DMS114 treated with DMSO at 0.1 percent for 48 hours (cell line): ENCODE measurements around the gene MPND.
"Not testable (repeated sequence)": the region's sequence is repeated elsewhere in the genome, so short reads cannot be mapped to it uniquely, and the experiment has no call there.

Source experiments
- DNase-seq: peaks from one replicate; lab custom pipeline; 2025; ENCODE audit not compliant: unreplicated experiment; lab: John Stamatoyannopoulos, UW

MPND gene

DNA sequence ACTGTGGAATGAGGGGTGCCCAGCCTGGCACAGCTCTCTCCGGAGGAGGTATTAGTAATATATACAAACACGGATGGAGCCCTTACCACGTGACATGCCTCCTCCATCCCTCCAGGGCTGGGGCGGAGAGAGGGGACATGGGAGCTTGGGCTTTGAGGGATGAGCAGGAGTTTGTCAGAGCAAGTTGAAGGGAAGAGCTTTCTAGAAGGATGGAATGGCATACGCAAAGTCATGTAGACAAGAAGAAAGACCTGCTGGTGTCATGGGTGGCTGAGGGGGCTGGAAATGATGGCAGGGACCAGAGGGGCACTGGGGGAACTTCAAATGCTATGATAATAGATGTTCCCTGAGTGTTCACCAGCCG is 2.6 kb downstream of the MPND start:
- DNase-seq, result no peak

DNA sequence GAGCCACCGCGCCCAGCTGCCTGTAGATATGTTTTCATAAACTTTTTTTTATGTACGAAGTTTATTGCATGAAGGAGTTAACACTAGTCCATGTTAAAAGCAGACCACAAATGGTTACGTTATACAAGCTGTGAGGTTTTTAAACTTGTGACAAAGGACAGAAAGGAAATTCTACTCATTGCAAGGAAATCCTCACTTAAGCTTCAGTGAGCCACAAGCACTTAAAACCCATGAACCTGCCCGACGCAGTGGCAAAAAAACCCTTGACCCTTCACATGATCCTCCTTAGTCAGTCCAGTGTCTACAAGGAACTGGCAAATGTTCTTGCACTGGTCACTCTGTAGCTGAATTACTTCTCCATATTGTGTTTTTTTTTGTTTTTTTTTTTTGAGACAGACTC is 4.2 kb downstream of the MPND start:
- DNase-seq, result no peak

DNA sequence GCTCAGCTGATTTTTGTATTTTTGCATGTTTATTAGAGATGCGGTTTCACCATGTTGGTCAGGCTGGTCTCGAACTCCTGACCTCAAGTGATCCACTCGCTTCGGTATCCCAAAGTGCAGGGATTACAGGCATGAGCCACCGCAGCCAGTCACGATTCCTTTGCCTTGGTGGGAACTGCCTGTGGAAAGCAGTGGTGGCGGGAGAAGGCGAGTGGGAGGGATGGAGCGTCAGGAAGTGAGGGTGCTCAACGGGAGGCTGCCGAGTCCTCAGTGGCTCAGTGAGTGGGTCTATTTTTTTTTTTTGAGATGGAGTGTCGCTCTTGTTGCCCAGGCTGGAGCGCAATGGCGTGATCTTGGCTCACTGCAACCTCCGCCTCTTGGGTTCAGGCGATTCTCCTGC is 5.9 kb downstream of the MPND start:
- DNase-seq, result not testable (repeated sequence)

DNA sequence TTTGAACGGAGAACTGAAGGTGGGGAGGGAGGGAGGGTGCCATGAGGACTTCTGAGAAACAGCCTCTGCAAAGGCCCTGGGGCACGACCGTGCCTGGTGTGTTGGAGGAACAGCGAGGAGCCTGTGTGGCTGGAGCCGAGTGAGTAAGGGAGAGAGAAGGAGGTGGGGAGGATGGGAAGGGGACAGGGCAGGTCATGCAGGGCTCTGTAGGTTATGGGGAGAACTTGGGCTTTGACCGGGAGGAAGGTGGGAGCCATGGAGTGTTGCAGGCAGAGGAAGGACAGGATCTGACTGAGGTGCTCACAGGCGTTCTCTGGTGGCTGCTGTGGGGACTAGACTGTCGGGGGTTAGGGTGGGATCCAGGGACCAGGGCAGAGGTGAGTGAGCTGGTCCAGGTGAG is 6.7 kb downstream of the MPND start:
- no peak for DNase-seq

DNA sequence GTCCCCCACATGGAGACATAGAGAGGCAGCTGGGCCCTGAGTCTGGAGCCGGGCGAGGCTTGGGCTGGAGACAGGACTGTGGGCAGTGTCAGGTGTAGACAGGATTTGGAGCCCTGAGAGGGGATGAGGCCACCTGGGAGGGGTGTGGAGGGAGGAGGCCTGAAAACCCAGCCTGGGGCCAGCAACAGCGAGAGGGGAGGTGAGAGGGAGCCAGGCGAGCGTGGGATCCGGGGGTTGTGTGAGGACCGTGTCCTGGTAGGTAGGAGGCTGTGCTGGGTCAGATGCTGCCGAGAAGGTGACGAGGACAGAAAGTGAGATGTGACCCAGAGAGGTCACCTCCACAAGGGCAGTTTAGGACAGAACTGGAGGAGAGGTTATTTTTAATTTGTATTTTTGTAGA is 7.4 kb downstream of the MPND start:
- DNase-seq, result no peak

DNA sequence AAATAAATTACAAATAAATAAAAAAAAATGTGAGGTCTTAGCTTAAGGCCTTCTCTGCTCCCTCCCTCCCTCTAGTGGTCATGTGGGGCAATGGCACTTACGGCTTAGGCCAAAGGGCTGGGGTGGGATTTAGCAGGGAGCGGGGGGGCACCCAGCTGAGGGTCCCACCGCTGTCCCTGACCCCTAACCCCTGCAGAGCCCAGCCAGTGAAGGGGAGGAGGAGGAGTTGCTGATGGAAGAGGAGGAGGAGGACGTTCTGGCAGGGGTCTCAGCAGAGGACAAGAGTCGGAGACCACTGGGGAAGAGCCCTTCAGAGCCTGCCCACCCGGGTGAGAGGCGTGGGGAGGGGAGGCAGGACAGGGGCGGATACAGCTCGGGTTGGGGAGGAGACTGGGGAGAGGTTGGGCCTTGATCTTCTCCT is 9.3 kb downstream of the MPND start:
- peak; percentile 20 for DNase-seq

DNA sequence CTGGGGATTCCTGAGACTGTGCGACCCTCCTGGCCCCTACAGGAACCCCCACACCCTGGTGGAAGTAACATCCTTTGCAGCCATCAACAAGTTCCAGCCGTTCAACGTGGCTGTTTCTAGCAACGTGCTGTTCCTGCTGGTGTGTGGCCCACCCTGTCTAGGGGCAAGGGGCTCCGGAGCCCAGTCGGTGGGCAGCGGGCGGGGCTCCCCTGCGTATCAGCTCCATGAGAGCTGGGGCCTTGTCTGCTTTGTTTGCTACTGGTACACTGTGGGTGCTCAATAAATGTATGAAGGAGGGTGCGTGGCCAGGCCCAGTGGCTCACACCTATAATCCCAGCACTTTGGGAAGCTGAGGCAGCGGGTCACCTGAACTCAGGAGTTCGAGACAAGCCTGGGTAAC is 10.9 kb downstream of the MPND start:
- no peak for DNase-seq

DNA sequence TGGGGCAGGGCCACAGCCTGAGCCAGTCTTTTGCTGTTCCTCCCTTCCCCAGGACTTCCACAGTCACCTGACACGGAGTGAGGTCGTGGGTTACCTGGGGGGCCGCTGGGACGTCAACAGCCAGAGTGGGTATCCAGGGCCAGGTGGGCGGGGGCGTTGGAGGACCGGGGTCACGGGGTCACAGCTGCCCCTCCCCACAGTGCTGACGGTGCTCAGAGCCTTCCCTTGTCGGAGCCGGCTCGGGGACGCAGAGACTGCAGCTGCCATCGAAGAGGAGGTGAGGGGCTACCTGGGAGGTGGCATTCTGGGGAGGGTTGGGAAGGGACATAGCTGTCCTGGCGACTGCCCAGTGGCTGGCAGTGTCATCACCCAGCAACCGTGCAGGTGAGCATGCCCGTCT is 11.5 kb downstream of the MPND start:
- DNase-seq, result no peak

DNA sequence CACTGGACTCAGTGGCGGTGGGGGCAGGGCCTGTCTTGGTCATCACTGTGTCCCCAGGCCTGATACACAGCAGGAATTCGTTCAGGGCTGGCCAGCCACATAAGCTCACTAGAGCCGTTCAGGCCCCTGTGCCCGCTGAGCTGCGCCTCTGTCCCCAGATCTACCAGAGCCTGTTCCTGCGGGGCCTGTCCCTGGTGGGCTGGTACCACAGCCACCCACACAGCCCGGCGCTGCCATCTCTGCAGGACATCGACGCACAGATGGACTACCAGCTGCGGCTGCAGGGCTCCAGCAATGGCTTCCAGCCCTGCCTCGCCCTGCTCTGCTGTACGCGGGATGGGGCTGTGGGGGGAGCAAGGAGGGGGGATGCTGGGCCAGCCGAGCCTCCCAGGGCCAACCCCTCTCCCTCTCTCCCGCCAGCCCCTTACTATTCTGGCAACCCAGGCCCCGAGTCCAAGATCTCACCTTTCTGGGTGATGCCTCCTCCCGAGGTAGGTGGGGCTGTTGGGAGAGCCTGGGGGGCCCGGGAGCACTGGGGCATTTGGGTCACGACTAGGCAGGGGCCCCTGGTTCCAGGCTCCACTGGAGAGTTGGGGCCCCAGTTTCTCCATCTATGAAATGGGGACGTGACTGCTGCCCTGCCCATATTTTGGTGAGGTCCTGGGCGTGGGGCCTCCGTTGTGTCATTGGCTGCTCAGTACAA is 13.9 kb downstream of the MPND start:
- DNase-seq, result no peak

DNA sequence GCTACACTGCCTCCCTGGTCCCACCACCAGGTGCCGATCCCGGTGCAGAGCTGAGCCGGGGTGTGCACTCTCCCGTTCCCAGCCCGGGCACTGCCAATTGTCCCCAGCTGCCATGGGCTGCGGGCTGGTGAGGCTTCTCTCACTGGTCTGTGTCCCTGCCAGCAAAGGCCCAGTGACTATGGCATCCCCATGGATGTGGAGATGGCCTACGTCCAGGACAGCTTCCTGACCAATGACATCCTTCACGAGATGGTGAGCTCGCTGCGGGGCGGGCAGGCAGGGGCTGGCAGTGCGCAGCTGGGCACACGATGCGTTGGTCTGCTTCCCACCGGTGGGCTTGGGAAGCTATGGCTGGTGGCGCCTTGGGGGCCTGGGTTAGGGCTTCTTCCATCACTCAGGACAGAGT is 14.6 kb downstream of the MPND start:
- no peak for DNase-seq

DNA sequence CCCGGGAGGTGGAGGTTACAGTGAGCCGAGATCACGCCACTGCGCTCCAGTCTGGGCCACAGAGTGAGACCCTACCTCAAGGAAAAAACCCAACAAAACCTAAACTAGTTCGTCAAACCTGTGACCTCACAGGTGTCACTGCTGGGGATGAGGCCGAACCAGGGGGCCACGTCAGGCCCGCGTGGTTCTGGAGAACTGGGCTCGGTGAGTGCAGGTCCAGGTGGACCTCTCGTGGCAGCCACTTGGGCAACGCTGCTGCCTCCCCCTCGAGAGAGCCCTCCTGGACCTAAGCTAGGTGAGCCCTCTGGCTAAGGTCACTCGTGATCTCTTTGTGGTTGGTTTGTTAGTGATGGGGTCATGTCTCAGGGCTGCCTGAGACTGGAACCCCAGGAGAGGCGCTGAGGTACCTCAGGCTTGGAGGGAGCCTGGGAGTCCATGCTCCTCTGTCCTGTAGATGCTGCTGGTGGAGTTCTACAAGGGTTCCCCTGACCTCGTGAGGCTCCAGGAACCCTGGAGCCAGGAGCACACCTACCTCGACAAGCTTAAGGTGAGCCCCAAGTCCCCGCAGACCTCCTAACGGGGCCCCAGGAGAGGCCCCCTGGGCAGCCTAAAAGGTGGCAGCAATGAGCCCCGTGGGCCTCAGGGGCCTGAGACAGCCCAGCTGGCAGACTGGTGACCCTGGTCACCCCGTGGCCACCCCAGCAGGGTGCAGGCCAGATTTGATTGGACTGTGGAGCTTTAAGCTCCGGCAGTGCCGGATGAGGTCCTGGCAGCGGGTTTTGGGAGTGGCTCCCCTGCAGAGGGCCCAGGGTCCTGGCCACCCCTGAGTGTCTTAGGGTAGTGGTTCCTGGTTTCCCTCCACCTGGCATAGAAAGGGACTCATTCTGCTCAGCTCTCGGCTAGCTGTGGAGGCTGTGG is 15.6 kb downstream of the MPND start:
- DNase-seq, result no peak

DNA sequence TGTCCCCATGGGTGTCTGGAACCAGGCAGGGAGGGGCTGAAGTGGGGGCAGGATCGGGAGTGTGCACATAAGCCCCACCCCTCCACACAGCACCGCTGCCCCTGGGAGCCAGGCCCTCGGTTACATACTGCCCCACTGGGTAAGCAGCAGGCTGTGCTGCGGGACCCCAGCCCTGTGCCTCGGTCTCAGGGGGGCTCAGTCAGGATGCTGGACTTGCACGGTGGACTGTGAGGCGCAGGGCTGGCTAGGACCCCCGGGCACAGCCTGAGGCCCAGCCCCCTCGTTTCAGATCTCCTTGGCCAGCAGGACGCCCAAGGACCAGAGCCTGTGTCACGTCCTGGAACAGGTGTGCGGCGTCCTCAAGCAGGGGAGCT is 16.3 kb downstream of the MPND start:
- DNase-seq, result no peak

DNA sequence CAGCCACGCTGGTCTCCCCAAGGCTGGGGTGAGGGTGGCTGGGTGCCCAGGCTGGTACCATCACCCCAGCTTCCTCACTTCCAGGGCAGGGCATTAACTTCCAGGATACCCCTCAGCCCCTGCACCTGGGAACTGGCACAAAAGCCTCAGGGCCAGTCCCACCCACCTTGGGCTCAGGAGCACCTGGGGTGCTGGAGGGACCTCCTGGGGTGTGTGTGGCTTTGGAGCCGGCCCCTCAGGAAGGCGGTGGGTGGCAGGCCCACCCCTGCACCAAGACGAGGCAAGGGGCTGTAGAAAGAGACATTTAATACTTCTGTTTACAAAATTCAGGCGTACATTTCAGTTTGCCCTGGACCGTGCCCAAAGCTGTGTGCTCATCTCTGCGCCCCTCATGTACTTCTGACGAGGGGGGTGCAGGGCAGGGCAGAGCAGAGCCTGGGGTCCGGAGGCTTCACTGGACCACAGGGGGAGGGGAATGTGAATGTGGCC is 16.8 kb downstream of the MPND start:
- no peak for DNase-seq

DNA sequence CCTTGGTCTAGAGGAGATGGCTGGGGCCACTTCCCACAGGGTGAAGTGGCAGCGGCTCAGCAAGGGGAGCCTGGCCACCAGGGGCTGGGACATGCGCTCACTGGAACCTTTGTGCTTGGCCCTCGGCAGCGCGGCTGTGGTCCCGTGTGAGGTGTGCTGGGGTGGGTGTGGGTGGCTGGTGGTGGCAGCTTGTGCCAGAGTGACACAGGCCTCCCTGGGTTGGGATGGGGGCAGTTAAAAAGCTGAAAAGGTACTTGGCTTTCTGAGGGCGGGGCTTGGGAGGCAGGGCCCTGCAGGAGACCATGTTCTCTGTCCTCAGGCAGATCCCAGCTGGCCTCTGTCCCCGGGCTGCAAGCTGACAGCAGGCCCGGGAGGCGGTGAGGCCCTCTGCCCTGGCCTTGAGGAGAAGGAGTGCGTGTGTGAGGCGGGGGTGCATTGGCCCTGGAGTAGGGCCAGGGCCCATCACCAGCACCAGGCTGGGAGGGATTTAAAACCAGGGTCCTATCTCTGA is 17.3 kb downstream of the MPND start:
- no peak for DNase-seq

DNA sequence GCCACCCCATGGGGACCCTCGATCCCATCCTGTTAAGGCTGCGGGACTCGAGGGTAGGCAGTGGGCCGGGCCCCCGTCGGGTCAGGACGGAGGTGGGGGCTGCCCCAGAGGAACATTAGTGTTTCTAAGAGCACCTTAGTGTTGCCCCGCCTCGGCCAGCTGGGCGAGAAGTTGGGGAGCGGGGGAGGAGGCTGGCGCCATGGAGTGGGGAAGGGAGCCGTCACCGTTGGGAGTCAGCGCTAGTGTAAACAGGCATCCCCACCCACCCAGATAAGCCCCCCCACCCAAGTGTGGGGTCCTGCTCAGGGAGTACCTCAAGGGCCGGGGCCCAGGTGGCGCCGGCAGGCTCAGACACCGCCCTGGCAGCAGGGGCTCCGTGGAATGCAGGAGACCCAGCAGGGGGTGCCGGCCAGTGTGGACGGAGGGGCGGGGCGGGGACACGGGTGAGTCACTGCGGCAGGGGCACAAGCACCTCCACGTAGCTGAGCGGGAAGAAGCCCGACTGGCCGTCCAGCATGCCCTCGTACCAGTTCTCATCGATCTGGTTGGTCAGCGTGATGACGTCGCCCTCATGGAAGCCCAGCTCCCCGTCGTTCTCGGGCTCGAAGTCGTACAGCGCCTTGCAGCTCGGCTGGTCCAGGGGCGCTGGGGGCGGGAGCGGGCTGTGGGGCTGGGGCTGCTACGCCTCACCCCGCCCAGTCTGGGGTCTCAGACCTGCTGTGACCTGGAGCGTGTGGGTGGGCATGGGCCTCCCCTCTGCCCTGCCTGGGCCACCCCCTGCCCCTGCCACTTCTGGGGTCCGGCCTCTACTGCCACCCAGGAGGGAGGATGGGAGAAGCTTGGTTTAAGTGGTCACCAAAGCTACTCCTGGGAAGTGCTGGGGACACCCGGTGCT is 18.0 kb downstream of the MPND start:
- DNase-seq, result no peak

DNA sequence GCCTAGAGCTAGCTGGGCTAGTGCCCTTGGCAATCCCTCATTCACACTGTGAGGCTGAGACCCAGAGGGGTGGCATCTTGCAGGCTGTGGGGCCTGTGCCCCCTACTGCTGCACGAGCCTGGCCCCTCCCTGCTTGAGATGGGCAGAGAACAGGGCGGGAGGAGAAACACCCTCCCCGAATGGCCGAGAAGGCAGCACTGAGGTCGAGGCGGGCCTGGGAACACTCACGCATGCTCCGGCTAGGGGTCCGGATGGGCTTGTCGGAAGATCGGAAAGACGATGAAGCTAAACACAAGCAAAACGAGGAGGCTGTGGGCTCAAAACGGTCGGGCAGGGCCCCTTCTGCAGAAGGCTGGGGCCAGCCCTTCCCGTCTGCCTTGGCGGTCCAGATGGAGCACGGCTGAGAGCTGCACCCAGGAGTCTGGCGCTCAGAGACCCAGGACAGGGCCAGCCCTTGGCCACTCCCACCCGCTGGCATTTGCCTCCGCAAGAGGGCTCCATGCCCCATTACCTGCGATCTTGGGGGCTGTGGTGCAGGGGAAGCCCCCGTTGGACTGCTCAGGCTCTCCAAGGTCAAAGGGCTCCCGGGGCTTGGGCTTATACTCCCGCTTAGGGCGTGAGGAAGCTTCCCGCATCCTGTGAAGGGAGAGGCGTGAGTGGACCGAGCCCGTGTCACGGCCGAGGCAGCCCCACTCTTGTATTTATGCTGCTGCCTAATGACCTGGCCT is 18.9 kb downstream of the MPND start:
- DNase-seq, result no peak

DNA sequence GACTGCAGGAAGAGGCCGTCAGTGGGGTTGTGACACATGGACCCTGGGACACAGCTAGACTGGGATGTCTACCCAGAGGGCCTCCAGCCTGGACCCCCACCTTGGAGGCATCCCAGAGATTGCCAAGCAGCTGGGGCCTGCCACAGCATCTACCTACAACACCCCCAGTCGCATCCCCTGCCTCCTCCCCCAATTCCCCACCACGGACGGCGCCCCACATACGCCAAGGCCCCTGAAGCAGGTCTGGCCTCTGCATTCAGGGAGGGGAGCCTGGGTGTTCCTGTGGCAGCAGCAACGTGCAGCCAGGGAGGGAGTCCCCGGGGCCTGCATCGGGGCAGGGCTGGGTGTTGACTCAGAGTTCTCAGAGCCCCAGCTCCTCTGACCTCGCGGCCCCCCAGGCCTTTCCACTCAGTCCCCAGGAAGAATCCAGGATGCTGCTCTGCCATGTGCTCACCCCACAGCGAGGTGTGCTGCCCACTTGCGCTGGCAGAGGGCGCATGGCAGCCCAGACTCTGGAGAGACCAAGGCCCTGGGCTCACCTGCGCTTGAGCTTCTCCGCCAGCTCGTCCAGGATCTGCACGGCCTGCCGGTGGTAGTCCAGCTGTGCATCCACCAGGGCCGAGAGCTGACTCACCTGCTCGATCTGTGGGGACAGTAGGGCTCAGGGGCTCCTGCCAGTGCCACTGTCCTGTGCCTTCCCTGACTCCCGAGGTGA is 19.6 kb downstream of the MPND start:
- DNase-seq, result no peak

DNA sequence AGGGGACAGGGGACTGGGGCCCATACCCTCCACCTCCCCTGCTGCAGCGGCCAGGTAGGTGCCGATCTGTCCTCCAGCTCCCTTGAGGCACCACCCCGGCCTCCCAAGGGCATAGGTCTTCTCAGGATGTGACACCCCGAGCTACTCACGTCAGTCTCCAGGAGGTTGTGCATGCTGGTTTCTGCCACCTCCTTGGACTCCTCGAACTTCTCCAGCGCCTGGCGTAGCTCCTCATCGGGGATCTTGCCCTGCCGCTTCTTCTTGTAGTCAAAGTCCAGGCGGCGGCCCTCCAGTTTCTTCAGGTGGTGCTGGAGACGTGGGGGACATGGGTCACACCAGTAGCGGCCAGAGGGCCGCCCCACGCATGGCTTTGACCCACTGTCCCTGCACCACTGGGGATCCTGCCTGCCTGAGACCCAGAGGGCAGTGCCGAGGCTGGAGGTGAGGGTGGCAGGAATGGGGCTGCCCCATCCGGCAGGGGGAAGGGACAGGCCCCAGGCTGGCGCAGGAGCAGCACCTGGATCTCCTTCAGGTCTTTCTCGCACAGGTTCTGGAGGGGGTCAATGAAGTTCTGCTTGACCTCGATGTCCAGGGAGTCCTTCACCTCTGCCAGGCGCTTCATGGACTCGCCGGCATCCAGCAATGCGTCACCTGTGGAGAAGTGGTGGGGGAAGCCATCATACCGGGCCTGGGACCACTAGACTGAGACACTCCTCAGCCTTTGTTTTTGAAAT is 20.4 kb downstream of the MPND start:
- no peak for DNase-seq

DNA sequence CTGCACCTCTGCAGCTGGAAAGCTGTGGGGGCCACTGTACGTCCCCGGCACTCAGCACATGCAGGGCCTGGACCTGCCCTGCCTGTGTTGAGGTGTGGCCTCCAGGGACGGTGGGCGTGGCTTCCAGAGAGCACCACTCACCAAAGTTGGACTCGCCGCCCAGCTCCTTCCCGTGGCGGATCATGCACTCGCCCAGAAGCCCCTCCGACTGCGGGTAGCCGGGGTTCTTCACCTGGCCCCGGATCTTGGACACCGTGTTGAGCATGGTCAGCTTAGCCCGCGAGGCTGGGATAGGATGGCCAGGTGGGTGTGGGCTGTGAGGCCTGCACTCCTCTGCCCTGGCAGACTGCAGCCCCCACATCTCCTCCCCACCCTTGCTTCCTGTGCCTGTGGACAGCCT is 22.0 kb downstream of the MPND start:
- no peak for DNase-seq
